ENCODE data around the gene BTBD9. TPM values are rescaled to one million over a fixed set of nuclear protein-coding genes. Genes with fewer than 3 reads are reported as not detected.

BTBD9 gene
- total RNA-seq, 1 donor from 2014 or later = 47.9 TPM

- Histone ChIP-seq H3K4me3 (no peak overlapping the region), H3K36me3 (peaks cover 8% of the 10 kb centered on the region), H3K27me3 (no peaks in the 10 kb centered on the region), H3K9me3 (no peaks in the 10 kb centered on the region), H3K4me1 (peaks cover 5% of the 10 kb centered on the region), H3K27ac (no peak overlapping the region)
- no peak for ATAC-seq
- intact Hi-C loops (cut with DNase I) = no loop called here
- TF ChIP-seq CTCF (IDR thresholded peaks at IDR 0.05) = no peak
- DNase-seq = no peak
Observed at GRCh38 chr6:38573801-38574395, 65.8 kb downstream of the BTBD9 start.

- DNase-seq = no peak
Observed at GRCh38 chr6:38572186-38572813, 67.4 kb downstream of the BTBD9 start.

GRCh38 chr6:38571721-38572120 lies 68.0 kb downstream of the BTBD9 start:
- H3K27me3 ChIP-seq = no peaks in the 10 kb centered on the region
- peaks cover 5% of the 10 kb centered on the region for H3K4me1 ChIP-seq
- H3K36me3 ChIP-seq = no peaks in the 10 kb centered on the region
- no peak for DNase-seq
- no peak for ATAC-seq
- no peak overlapping the region for H3K4me3 ChIP-seq
- H3K27ac ChIP-seq = no peak overlapping the region
- TF ChIP-seq CTCF (IDR thresholded peaks at IDR 0.05) = no peak
- intact Hi-C loops (cut with DNase I) = no loop called here
- H3K9me3 ChIP-seq = no peaks in the 10 kb centered on the region

More at GRCh38 chr6:38572186-38572813, 67.4 kb downstream of the BTBD9 start:
- Histone ChIP-seq H3K4me1 (peaks cover 5% of the 10 kb centered on the region), H3K4me3 (no peak overlapping the region), H3K27me3 (no peaks in the 10 kb centered on the region), H3K27ac (no peak overlapping the region), H3K9me3 (no peaks in the 10 kb centered on the region), H3K36me3 (peaks cover under 1% of the 10 kb centered on the region)
- intact Hi-C loops (cut with DNase I) = no loop called here
- no peak for TF ChIP-seq CTCF (IDR thresholded peaks at IDR 0.05)
- ATAC-seq = peak; percentile 12

- Histone ChIP-seq H3K4me3 (no peak overlapping the region), H3K4me1 (peaks cover 5% of the 10 kb centered on the region), H3K36me3 (no peaks in the 10 kb centered on the region), H3K27me3 (no peaks in the 10 kb centered on the region), H3K9me3 (no peaks in the 10 kb centered on the region), H3K27ac (no peak overlapping the region)
- ATAC-seq = no peak
- intact Hi-C loops (cut with DNase I) = no loop called here
- peak; percentile 45 for TF ChIP-seq CTCF (IDR thresholded peaks at IDR 0.05)
- DNase-seq = no peak
Observed at GRCh38 chr6:38570750-38571149, 69.0 kb downstream of the BTBD9 start.

- Histone ChIP-seq H3K36me3 (no peaks in the 10 kb centered on the region), H3K4me1 (peaks cover 5% of the 10 kb centered on the region), H3K4me3 (no peak overlapping the region), H3K9me3 (no peaks in the 10 kb centered on the region), H3K27ac (no peak overlapping the region), H3K27me3 (no peaks in the 10 kb centered on the region)
- intact Hi-C loops (cut with DNase I) = no loop called here
- ATAC-seq (no peak), DNase-seq (no peak)
- no peak for TF ChIP-seq CTCF (IDR thresholded peaks at IDR 0.05)
Observed at GRCh38 chr6:38567436-38567835, 72.3 kb downstream of the BTBD9 start.

Data from upper lobe of right lung (tissue), 1 donor.